K562 (cell line): ENCODE data around the gene EEA1. TPM values are rescaled to one million over a fixed set of nuclear protein-coding genes. Genes with fewer than 3 reads are reported as not detected.

Experiments used
- ZNF318 ChIP-seq, 2 experiments: fragments of 450-650 bp; IDR thresholded peaks; 2 replicates each; pipeline ENCODE4 v1.6.1; 2016; ENCODE audit warnings: mild to moderate bottlenecking in 2 of 2, borderline replicate concordance in 1 of 2, low read depth in 1 of 2, moderate library complexity in 1 of 2
- polyA plus RNA-seq, 8 experiments: library from polyadenylated mRNA; depleted of rRNA in 4 of 8; stranded (reverse) in 5 of 8; unstranded in 3 of 8; fragments of >200 nt; fragmentation: Nextera tagmentation in 2 of 8; fragmentation: Illumina TruSeq in 1 of 8; extraction: Ambion mirVana in 2 of 8; extraction: Trizol in 1 of 8; gene quantifications; 2 replicates each; pipeline versions ENCODE4 v1.2.1 to v1.2.3, GENCODE V29; 2011 to 2014; ENCODE audit warnings: inconsistent platforms in 1 of 8, missing spikeins in 1 of 8
- total RNA-seq, 7 experiments: library from RNA; depleted of rRNA in 6 of 7; stranded (reverse); fragments of >200 nt in 6 of 7; fragmentation: Illumina TruSeq in 2 of 7; extraction: Trizol in 2 of 7; gene quantifications; 2 replicates each; pipeline versions ENCODE4 v1.2.1 to v1.2.3, GENCODE V29; 2011 to 2021; ENCODE audit warnings: low replicate concordance in 1 of 7

Gene EEA1
- total and polyA plus RNA-seq, 9 of the 15 experiments (the other 6 are each of a cell fraction or from before 2014, with no cell fraction given), result 3.5 to 17.1 (median 7.5) TPM

- TF ChIP-seq ZNF318 (IDR thresholded peaks at IDR 0.05; ENCODE audit: borderline replicate concordance in 1 of 2, low read depth in 1 of 2), result no peak
These were observed 23.8 kb downstream of the EEA1 start (continued) for GRCh38 chr12:92905258-92905810.
